Measurements from ENCODE around the gene C15orf40.

Gene C15orf40

DNA sequence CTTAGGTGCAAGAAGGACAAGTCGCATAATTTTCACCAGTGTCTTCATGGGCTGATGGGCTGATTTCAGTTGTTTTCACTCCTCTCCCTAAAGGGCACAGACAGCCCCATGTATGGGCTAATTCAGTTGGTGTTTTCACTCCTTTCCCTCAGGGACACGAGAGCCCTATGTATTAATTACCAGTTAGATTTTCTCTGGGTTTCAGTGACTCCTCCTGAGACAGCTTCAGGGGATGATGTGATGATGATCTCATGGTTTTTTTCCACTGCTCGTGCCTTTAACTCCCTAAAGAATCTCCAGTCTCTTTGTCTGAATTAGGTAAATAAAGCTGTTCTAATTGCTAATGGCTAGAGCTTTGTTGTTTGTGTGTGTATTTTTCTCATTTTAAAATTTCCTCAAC is 15.5 kb downstream of the C15orf40 start:
- Histone ChIP-seq H3K23ac (ENCODE audit: low read depth, low read length, poor library complexity) (no peak overlapping the region), H3K4ac (ENCODE audit: low read length) (no peak overlapping the region), H4K91ac (ENCODE audit: low read depth, low read length, poor library complexity) (no peak overlapping the region), H3K27ac (replicated peaks; ENCODE audit: low read length) (no peak overlapping the region), H3K79me1 (ENCODE audit: low read depth, low read length) (no peaks in the 10 kb centered on the region), H3K4me1 (ENCODE audit: control insufficient read depth in 2 of 2, insufficient read depth in 1 of 2, low read depth in 1 of 2, low read length in 2 of 2) (no peaks in the 10 kb centered on the region), H3K36me3 (replicated peaks in 1 of 2; ENCODE audit: control insufficient read depth in 2 of 2, insufficient read depth in 2 of 2, low read length in 2 of 2) (peaks cover 0 to 14% of the 10 kb centered on the region in 2 donors), H2AFZ (ENCODE audit: low read length) (no peak overlapping the region), H3K18ac (ENCODE audit: low read length) (no peak overlapping the region), H3K9me3 (replicated peaks in 1 of 2; ENCODE audit: control insufficient read depth in 2 of 2, insufficient read depth in 1 of 2, low read depth in 1 of 2, low read length in 2 of 2) (peaks cover 0 to 2% of the 10 kb centered on the region in 2 donors), H2BK12ac (ENCODE audit: low read length) (no peak overlapping the region), H2BK120ac (ENCODE audit: low read depth, low read length) (no peak overlapping the region), H2AK5ac (ENCODE audit: low read depth, low read length) (no peak overlapping the region), H2BK15ac (ENCODE audit: low read length) (no peak overlapping the region), H3K4me2 (ENCODE audit: insufficient read depth, low read length, poor library complexity, severe bottlenecking) (no peak overlapping the region), H4K8ac (ENCODE audit: low read depth, low read length) (no peak overlapping the region), H2BK5ac (ENCODE audit: low read length) (no peak overlapping the region), H3K4me3 (ENCODE audit: low read length in 2 of 2) (no peak overlapping the region), H3K9ac (ENCODE audit: low read depth, low read length, poor library complexity) (no peak overlapping the region), H3K27me3 (ENCODE audit: control insufficient read depth in 3 of 3, insufficient read depth in 3 of 3, low read depth in 1 of 3, low read length in 3 of 3) (no peaks in the 10 kb centered on the region), H3K14ac (ENCODE audit: low read length) (no peak overlapping the region)
- no CpG with 5 or more reads among the region's 3 CpGs for WGBS, 2 donors (ENCODE audit: extremely low coverage in 2 of 2, insufficient read length in 2 of 2, insufficient replicate concordance in 1 of 2)
- no peak for DNase-seq (ENCODE audit: low spot score)

DNA sequence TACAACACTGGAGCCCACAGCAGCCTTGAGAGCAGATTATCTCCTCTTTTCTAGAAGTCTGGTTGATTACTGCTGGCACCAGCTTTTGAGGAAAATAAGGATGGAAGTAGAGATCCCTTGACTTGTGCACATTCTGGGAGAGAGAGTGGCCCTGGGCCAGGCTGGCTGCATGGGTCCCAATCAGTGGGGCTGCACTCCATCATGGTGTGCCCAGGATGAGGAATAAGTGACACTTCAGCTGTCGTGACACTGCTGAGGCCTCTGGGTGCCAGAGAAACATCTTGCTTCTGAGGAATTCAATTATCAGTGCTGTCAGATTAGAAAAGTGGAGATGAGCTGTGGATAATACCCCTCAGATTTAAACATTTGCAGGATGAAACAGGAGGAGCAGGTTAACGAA is 16.4 kb downstream of the C15orf40 start:
- H3K79me1 ChIP-seq (ENCODE audit: low read depth, low read length): no peaks in the 10 kb centered on the region
- peaks cover 0 to 19% of the 10 kb centered on the region in 2 donors for H3K36me3 ChIP-seq (replicated peaks in 1 of 2; ENCODE audit: control insufficient read depth in 2 of 2, insufficient read depth in 2 of 2, low read length in 2 of 2)
- no peak overlapping the region for H4K8ac ChIP-seq (ENCODE audit: low read depth, low read length)
- no peaks in the 10 kb centered on the region for H3K4me1 ChIP-seq (ENCODE audit: control insufficient read depth in 2 of 2, insufficient read depth in 1 of 2, low read depth in 1 of 2, low read length in 2 of 2)
- DNase-seq (ENCODE audit: low spot score): no peak
- no peak overlapping the region for H2AFZ ChIP-seq (ENCODE audit: low read length)
- no peak overlapping the region for H3K4ac ChIP-seq (ENCODE audit: low read length)
- H3K14ac ChIP-seq (ENCODE audit: low read length): no peak overlapping the region
- H2BK5ac ChIP-seq (ENCODE audit: low read length): no peak overlapping the region
- H3K23ac ChIP-seq (ENCODE audit: low read depth, low read length, poor library complexity): no peak overlapping the region
- no peak overlapping the region for H2BK120ac ChIP-seq (ENCODE audit: low read depth, low read length)
- no peak overlapping the region for H2BK12ac ChIP-seq (ENCODE audit: low read length)
- WGBS, 2 donors (ENCODE audit: extremely low coverage in 2 of 2, insufficient read length in 2 of 2, insufficient replicate concordance in 1 of 2): no CpG with 5 or more reads among the region's 2 CpGs
- H4K91ac ChIP-seq (ENCODE audit: low read depth, low read length, poor library complexity): no peak overlapping the region
- no peak overlapping the region for H3K4me2 ChIP-seq (ENCODE audit: insufficient read depth, low read length, poor library complexity, severe bottlenecking)
- no peaks in the 10 kb centered on the region for H3K27me3 ChIP-seq (ENCODE audit: control insufficient read depth in 3 of 3, insufficient read depth in 3 of 3, low read depth in 1 of 3, low read length in 3 of 3)
- H3K18ac ChIP-seq (ENCODE audit: low read length): no peak overlapping the region
- no peak overlapping the region for H3K27ac ChIP-seq (replicated peaks; ENCODE audit: low read length)
- peaks cover 0 to 2% of the 10 kb centered on the region in 2 donors for H3K9me3 ChIP-seq (replicated peaks in 1 of 2; ENCODE audit: control insufficient read depth in 2 of 2, insufficient read depth in 1 of 2, low read depth in 1 of 2, low read length in 2 of 2)
- H3K9ac ChIP-seq (ENCODE audit: low read depth, low read length, poor library complexity): no peak overlapping the region
- H2BK15ac ChIP-seq (ENCODE audit: low read length): no peak overlapping the region
- H2AK5ac ChIP-seq (ENCODE audit: low read depth, low read length): no peak overlapping the region
- H3K4me3 ChIP-seq (ENCODE audit: low read length in 2 of 2): no peak overlapping the region

DNA sequence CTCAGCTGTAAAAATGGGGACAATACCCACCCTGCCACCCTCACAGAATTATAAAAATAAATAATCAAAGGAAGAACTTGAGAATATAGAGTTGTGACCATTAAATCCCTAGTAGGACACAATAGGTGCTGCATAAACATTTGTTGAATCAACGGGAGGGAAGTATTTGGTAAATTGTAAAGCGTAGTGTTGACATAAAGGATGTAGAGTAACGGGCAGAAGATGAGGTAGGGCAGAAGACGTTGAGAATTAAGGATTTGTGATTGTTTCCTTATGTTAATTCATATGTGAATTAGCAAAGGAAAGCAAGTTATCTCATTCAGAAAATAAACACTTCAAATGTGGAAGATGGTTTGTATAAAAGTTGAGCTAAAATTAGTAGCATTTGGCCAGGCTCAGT is 18.3 kb downstream of the C15orf40 start:
- Histone ChIP-seq H3K4me1 (ENCODE audit: control insufficient read depth in 2 of 2, insufficient read depth in 1 of 2, low read depth in 1 of 2, low read length in 2 of 2) (no peaks in the 10 kb centered on the region), H3K14ac (ENCODE audit: low read length) (no peak overlapping the region), H2BK120ac (ENCODE audit: low read depth, low read length) (no peak overlapping the region), H3K27ac (replicated peaks; ENCODE audit: low read length) (no peak overlapping the region), H3K79me1 (ENCODE audit: low read depth, low read length) (no peaks in the 10 kb centered on the region), H2BK5ac (ENCODE audit: low read length) (no peak overlapping the region), H2AK5ac (ENCODE audit: low read depth, low read length) (no peak overlapping the region), H3K4me2 (ENCODE audit: insufficient read depth, low read length, poor library complexity, severe bottlenecking) (no peak overlapping the region), H3K4ac (ENCODE audit: low read length) (no peak overlapping the region), H2BK12ac (ENCODE audit: low read length) (no peak overlapping the region), H3K23ac (ENCODE audit: low read depth, low read length, poor library complexity) (no peak overlapping the region), H2BK15ac (ENCODE audit: low read length) (no peak overlapping the region), H3K9me3 (replicated peaks in 1 of 2; ENCODE audit: control insufficient read depth in 2 of 2, insufficient read depth in 1 of 2, low read depth in 1 of 2, low read length in 2 of 2) (no peaks in the 10 kb centered on the region), H4K91ac (ENCODE audit: low read depth, low read length, poor library complexity) (no peak overlapping the region), H3K9ac (ENCODE audit: low read depth, low read length, poor library complexity) (no peak overlapping the region), H3K4me3 (ENCODE audit: low read length in 2 of 2) (no peak overlapping the region), H4K8ac (ENCODE audit: low read depth, low read length) (no peak overlapping the region), H3K27me3 (ENCODE audit: control insufficient read depth in 3 of 3, insufficient read depth in 3 of 3, low read depth in 1 of 3, low read length in 3 of 3) (no peaks in the 10 kb centered on the region), H2AFZ (ENCODE audit: low read length) (no peak overlapping the region), H3K18ac (ENCODE audit: low read length) (no peak overlapping the region), H3K36me3 (replicated peaks in 1 of 2; ENCODE audit: control insufficient read depth in 2 of 2, insufficient read depth in 2 of 2, low read length in 2 of 2) (peaks cover 2 to 36% of the 10 kb centered on the region in 2 donors)
- no peak for DNase-seq (ENCODE audit: low spot score)
- 100% methylated on average over 2 to 4 of the region's 4 CpGs for WGBS, 2 donors (ENCODE audit: extremely low coverage in 2 of 2, insufficient read length in 2 of 2, insufficient replicate concordance in 1 of 2)

DNA sequence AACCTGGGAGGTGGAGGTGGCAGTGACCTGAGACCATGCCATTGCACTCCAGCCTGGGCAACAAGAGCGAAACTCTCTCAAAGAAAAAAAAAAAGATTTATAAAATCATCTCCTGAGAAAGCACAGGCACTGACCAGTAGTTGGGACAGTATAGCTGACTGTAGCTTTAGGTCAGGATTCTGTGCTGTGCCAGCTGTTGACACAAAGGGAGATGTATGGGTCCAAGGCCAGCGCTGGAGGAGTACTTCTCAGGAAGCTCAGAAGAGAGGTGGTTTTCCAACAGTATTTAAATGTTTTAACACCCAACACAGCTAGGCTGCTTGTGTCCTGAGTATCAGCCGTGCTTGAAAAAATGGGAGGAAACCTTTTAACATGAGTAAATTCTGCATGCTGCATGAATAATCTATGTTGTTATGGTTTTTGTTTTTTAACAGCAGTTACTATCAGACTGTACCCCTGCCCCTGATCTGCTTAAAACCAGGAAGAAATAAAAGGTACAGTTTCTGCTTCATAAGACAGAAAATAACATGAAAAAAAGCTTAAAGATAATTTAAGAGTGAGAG is 18.9 kb downstream of the C15orf40 start:
- Histone ChIP-seq H2AK5ac (ENCODE audit: low read depth, low read length) (no peak overlapping the region), H3K27ac (replicated peaks; ENCODE audit: low read length) (no peak overlapping the region), H4K8ac (ENCODE audit: low read depth, low read length) (no peak overlapping the region), H3K4me3 (ENCODE audit: low read length in 2 of 2) (no peak overlapping the region), H3K9me3 (replicated peaks in 1 of 2; ENCODE audit: control insufficient read depth in 2 of 2, insufficient read depth in 1 of 2, low read depth in 1 of 2, low read length in 2 of 2) (no peaks in the 10 kb centered on the region), H2BK5ac (ENCODE audit: low read length) (no peak overlapping the region), H3K27me3 (ENCODE audit: control insufficient read depth in 3 of 3, insufficient read depth in 3 of 3, low read depth in 1 of 3, low read length in 3 of 3) (no peaks in the 10 kb centered on the region), H3K4me2 (ENCODE audit: insufficient read depth, low read length, poor library complexity, severe bottlenecking) (no peak overlapping the region), H2BK15ac (ENCODE audit: low read length) (no peak overlapping the region), H3K79me1 (ENCODE audit: low read depth, low read length) (no peaks in the 10 kb centered on the region), H3K4me1 (ENCODE audit: control insufficient read depth in 2 of 2, insufficient read depth in 1 of 2, low read depth in 1 of 2, low read length in 2 of 2) (no peaks in the 10 kb centered on the region), H2BK120ac (ENCODE audit: low read depth, low read length) (no peak overlapping the region), H3K4ac (ENCODE audit: low read length) (no peak overlapping the region), H3K18ac (ENCODE audit: low read length) (no peak overlapping the region), H3K36me3 (replicated peaks in 1 of 2; ENCODE audit: control insufficient read depth in 2 of 2, insufficient read depth in 2 of 2, low read length in 2 of 2) (peaks cover 2 to 40% of the 10 kb centered on the region in 2 donors), H2AFZ (ENCODE audit: low read length) (no peak overlapping the region), H3K23ac (ENCODE audit: low read depth, low read length, poor library complexity) (no peak overlapping the region), H2BK12ac (ENCODE audit: low read length) (no peak overlapping the region), H4K91ac (ENCODE audit: low read depth, low read length, poor library complexity) (no peak overlapping the region), H3K14ac (ENCODE audit: low read length) (no peak overlapping the region), H3K9ac (ENCODE audit: low read depth, low read length, poor library complexity) (no peak overlapping the region)
- DNase-seq (ENCODE audit: low spot score): no peak
- WGBS, 2 donors (ENCODE audit: extremely low coverage in 2 of 2, insufficient read length in 2 of 2, insufficient replicate concordance in 1 of 2): no CpG with 5 or more reads among the region's 3 CpGs

Measured in neuronal stem cell (in vitro differentiated cells).